H9 (cell line): Measurements from ENCODE around the gene KCNMA1. TPM values are rescaled to one million over a fixed set of nuclear protein-coding genes. Genes with fewer than 3 reads are reported as not detected.

Experiments
- DNase-seq: peaks from one replicate; pipeline ENCODE4 v3.0.0-alpha.2; 2017
- H2AFZ ChIP-seq: one replicate; pipeline ENCODE4 v1.6.1; 2013; ENCODE audit warnings: mild to moderate bottlenecking, low read length, control low read depth, moderate library complexity
- H2AK5ac ChIP-seq: 2 replicates; pipeline ENCODE4 v1.6.1; 2013; ENCODE audit warnings: low read length, control low read depth, mixed read lengths; ENCODE audit not compliant: insufficient read length
- H2BK120ac ChIP-seq: one replicate; pipeline ENCODE4 v1.6.1; 2013; ENCODE audit warnings: low read depth, mild to moderate bottlenecking, low read length, control low read depth, inconsistent platforms; ENCODE audit not compliant: poor library complexity, severe bottlenecking
- H2BK12ac ChIP-seq: 2 replicates; pipeline ENCODE4 v1.6.1; 2013; ENCODE audit warnings: low read length, control low read depth, mixed read lengths, low read depth; ENCODE audit not compliant: insufficient read length
- H2BK15ac ChIP-seq: 2 replicates; pipeline ENCODE4 v1.6.1; 2013; ENCODE audit warnings: low read depth, low read length, control low read depth
- H2BK20ac ChIP-seq: one replicate; pipeline ENCODE4 v1.6.1; 2013; ENCODE audit warnings: low read depth, mild to moderate bottlenecking, low read length, control low read depth, inconsistent platforms; ENCODE audit not compliant: poor library complexity, severe bottlenecking
- H2BK5ac ChIP-seq: 2 replicates; pipeline ENCODE4 v1.6.1; 2013; ENCODE audit warnings: low read length, control low read depth, mixed read lengths; ENCODE audit not compliant: insufficient read length
- H3K14ac ChIP-seq: 2 replicates; pipeline ENCODE4 v1.6.1; 2013; ENCODE audit warnings: low read length, control low read depth; ENCODE audit not compliant: insufficient read depth
- H3K18ac ChIP-seq: 2 replicates; pipeline ENCODE4 v1.6.1; 2013; ENCODE audit warnings: low read depth, mild to moderate bottlenecking, mixed read lengths, low read length, control low read depth; ENCODE audit not compliant: insufficient read length
- H3K23ac ChIP-seq: 2 replicates; pipeline ENCODE4 v1.6.1; 2013; ENCODE audit warnings: low read length, control low read depth, mixed read lengths, low read depth; ENCODE audit not compliant: insufficient read length
- H3K23me2 ChIP-seq: 2 replicates; pipeline ENCODE4 v1.6.1; 2013; ENCODE audit warnings: low read depth, mild to moderate bottlenecking, mixed read lengths, low read length, control low read depth; ENCODE audit not compliant: insufficient read length, poor library complexity, severe bottlenecking
- H3K27ac ChIP-seq: 2 replicates; pipeline ENCODE4 v1.5.1; 2013; ENCODE audit warnings: low read length, control low read depth, mixed read lengths, low read depth; ENCODE audit not compliant: insufficient read length
- H3K27me3 ChIP-seq: 2 replicates; pipeline ENCODE4 v1.6.1; 2013; ENCODE audit warnings: low read length, control low read depth, inconsistent platforms; ENCODE audit not compliant: insufficient read depth
- H3K4ac ChIP-seq: 2 replicates; pipeline ENCODE4 v1.6.1; 2013; ENCODE audit warnings: low read depth, mild to moderate bottlenecking, control low read depth, inconsistent platforms, low read length, moderate library complexity
- H3K4me1 ChIP-seq: 2 replicates; pipeline ENCODE4 v1.6.1; 2013; ENCODE audit warnings: low read length, control low read depth, inconsistent platforms; ENCODE audit not compliant: insufficient read depth
- H3K4me2 ChIP-seq: 2 replicates; pipeline ENCODE4 v1.6.1; 2013; ENCODE audit warnings: low read length, control low read depth, mixed read lengths; ENCODE audit not compliant: insufficient read length, insufficient read depth
- H3K56ac ChIP-seq: 2 replicates; pipeline ENCODE4 v1.6.1; 2013; ENCODE audit warnings: low read depth, mild to moderate bottlenecking, mixed read lengths, low read length, control low read depth; ENCODE audit not compliant: insufficient read length
- H3K79me1 ChIP-seq: 2 replicates; pipeline ENCODE4 v1.6.1; 2013; ENCODE audit warnings: low read depth, mild to moderate bottlenecking, moderate library complexity, low read length, control low read depth, inconsistent platforms; ENCODE audit not compliant: insufficient read depth, poor library complexity, severe bottlenecking
- H3K79me2 ChIP-seq: 2 replicates; pipeline ENCODE4 v1.6.1; 2013; ENCODE audit warnings: low read length, control low read depth, inconsistent platforms; ENCODE audit not compliant: insufficient read depth
- H3K9ac ChIP-seq: 2 replicates; pipeline ENCODE4 v1.6.1; 2013; ENCODE audit warnings: low read length, control low read depth, mixed read lengths; ENCODE audit not compliant: insufficient read length; ENCODE audit errors: extremely low read depth
- H3K9me3 ChIP-seq: one replicate; pipeline ENCODE4 v1.6.1; 2013; ENCODE audit warnings: low read depth, low read length, inconsistent platforms; ENCODE audit not compliant: control insufficient read depth
- H3T11ph ChIP-seq: one replicate; pipeline ENCODE4 v1.6.1; 2013; ENCODE audit warnings: mild to moderate bottlenecking, low read length, control low read depth, inconsistent platforms
- H4K20me1 ChIP-seq: one replicate; pipeline ENCODE4 v1.6.1; 2013; ENCODE audit not compliant: control insufficient read depth, insufficient read length, insufficient read depth
- H4K5ac ChIP-seq: 2 replicates; pipeline ENCODE4 v1.6.1; 2013; ENCODE audit warnings: low read depth, mild to moderate bottlenecking, mixed read lengths, low read length, control low read depth; ENCODE audit not compliant: insufficient read length
- H4K8ac ChIP-seq: replicated peaks from 2 replicates; pipeline ENCODE4 v1.6.1; 2013; ENCODE audit warnings: low read length, control low read depth, mixed read lengths, low read depth; ENCODE audit not compliant: insufficient read length
- H4K91ac ChIP-seq: 2 replicates; pipeline ENCODE4 v1.6.1; 2013; ENCODE audit warnings: low read depth, mild to moderate bottlenecking, moderate library complexity, mixed read lengths, low read length, control low read depth; ENCODE audit not compliant: insufficient read length
- H3K27ac Mint-ChIP-seq, 3 experiments: 2 replicates in 2 of 3; 3 replicates in 1 of 3; pipeline ENCODE4 v1.8.0; 2020 to 2021; ENCODE audit warnings: mixed read lengths in 3 of 3, mild to moderate bottlenecking in 1 of 3, moderate library complexity in 1 of 3
- H3K27me3 Mint-ChIP-seq: 2 replicates; pipeline ENCODE4 v1.8.0; 2021; ENCODE audit warnings: low read depth, mild to moderate bottlenecking, moderate library complexity, mixed read lengths
- H3K36me3 Mint-ChIP-seq, 3 experiments: 2 replicates in 2 of 3; 3 replicates in 1 of 3; pipeline ENCODE4 v1.8.0; 2020 to 2021; ENCODE audit warnings: low read depth in 3 of 3, mixed read lengths in 3 of 3; ENCODE audit not compliant: insufficient read depth in 1 of 3
- H3K4me1 Mint-ChIP-seq, 2 experiments: 2 replicates each; pipeline ENCODE4 v1.8.0; 2020; ENCODE audit warnings: mixed read lengths in 2 of 2
- H3K4me3 Mint-ChIP-seq, 2 experiments: 2 replicates in 1 of 2; 3 replicates in 1 of 2; pipeline ENCODE4 v1.8.0; 2020 to 2021; ENCODE audit warnings: mild to moderate bottlenecking in 2 of 2, mixed read lengths in 2 of 2, moderate library complexity in 1 of 2
- H3K9me3 Mint-ChIP-seq, 2 experiments: 2 replicates in 1 of 2; 3 replicates in 1 of 2; pipeline ENCODE4 v1.8.0; 2020; ENCODE audit warnings: mild to moderate bottlenecking in 2 of 2, mixed read lengths in 2 of 2, moderate library complexity in 1 of 2
- CTCF ChIP-seq: fragments of 200-600 bp; sonication (generic); conservative IDR thresholded peaks from 3 replicates; pipeline ENCODE4 v1.8.0; 2021; ENCODE audit warnings: antibody characterized with exemption, mild to moderate bottlenecking
- WGBS: extraction: QIAGEN DNeasy Blood & Tissue Kit; methylation state at CpG from one replicate; pipeline ENCODE4 v1.1.7; 2013; ENCODE audit warnings: missing lambda C conversion rate, low lambda C conversion rate, mixed read lengths; ENCODE audit not compliant: insufficient read length; ENCODE audit errors: extremely low coverage; 5-methylcytosine and 5-hydroxymethylcytosine counted together
- total RNA-seq: library from RNA; stranded (reverse); gene quantifications from 2 replicates; pipeline ENCODE4 v1.2.1, GENCODE V29; 2021

Gene KCNMA1
- total RNA-seq, 1 experiment from 2014 or later, result 2.0 TPM

GRCh38 chr10:77513220-77513619 is 124.4 kb downstream of the KCNMA1 start:
- DNase-seq, result no peak
- no CpG with 5 or more reads among the region's 7 CpGs for WGBS
- Mint-ChIP-seq H3K4me3 (no peak overlapping the region), H3K4me1 (peaks cover 18 to 34% of the 10 kb centered on the region in 2 experiments), H3K27me3 (peaks cover 3% of the 10 kb centered on the region; the same call in 1 of the 2 replicates), H3K36me3 (no peaks in the 10 kb centered on the region), H3K9me3 (no peaks in the 10 kb centered on the region), H3K27ac (no peak overlapping the region)
- no peak overlapping the region for H2AK5ac ChIP-seq
- no peak overlapping the region for H3K14ac ChIP-seq
- no peak overlapping the region for H3K4ac ChIP-seq
- H3K56ac ChIP-seq, result no peak overlapping the region
- H3K4me1 ChIP-seq, result no peaks in the 10 kb centered on the region
- H3T11ph ChIP-seq, result no peak overlapping the region
- H2BK20ac ChIP-seq, result no peak overlapping the region
- no peaks in the 10 kb centered on the region for H4K20me1 ChIP-seq
- no peak overlapping the region for H2BK5ac ChIP-seq
- no peak overlapping the region for H4K91ac ChIP-seq
- H3K79me1 ChIP-seq, result no peaks in the 10 kb centered on the region
- no peak overlapping the region for H2BK15ac ChIP-seq
- H3K9me3 ChIP-seq, result no peaks in the 10 kb centered on the region
- no peak overlapping the region for H3K23ac ChIP-seq
- no peak overlapping the region for H2BK12ac ChIP-seq
- H3K9ac ChIP-seq, result no peak overlapping the region
- H3K4me2 ChIP-seq, result no peak overlapping the region
- H2BK120ac ChIP-seq, result no peak overlapping the region
- no peaks in the 10 kb centered on the region for H3K27me3 ChIP-seq
- H3K18ac ChIP-seq, result no peak overlapping the region
- H2AFZ ChIP-seq, result no peak overlapping the region
- H3K23me2 ChIP-seq, result no peaks in the 10 kb centered on the region
- no peaks in the 10 kb centered on the region for H3K79me2 ChIP-seq
- H3K27ac ChIP-seq, result no peak overlapping the region
- TF ChIP-seq CTCF, result no peak
- no peak overlapping the region for H4K5ac ChIP-seq
- no peak overlapping the region for H4K8ac ChIP-seq
